Stimulated activated CD4-positive, alpha-beta T cell treated with anti-CD3 and anti-CD28 coated beads, Interleukin-1b, Interleukin-23, amount 100 ng/mL, for 24 hours (primary cell): ENCODE data around the gene ARFGAP2.

ENCODE experiments used
- DNase-seq, 4 experiments: peaks; one replicate each; pipeline ENCODE4 v3.0.0-alpha.2; 2020; ENCODE audit warnings: low read depth in 4 of 4, low spot score in 1 of 4

ARFGAP2 gene

DNA sequence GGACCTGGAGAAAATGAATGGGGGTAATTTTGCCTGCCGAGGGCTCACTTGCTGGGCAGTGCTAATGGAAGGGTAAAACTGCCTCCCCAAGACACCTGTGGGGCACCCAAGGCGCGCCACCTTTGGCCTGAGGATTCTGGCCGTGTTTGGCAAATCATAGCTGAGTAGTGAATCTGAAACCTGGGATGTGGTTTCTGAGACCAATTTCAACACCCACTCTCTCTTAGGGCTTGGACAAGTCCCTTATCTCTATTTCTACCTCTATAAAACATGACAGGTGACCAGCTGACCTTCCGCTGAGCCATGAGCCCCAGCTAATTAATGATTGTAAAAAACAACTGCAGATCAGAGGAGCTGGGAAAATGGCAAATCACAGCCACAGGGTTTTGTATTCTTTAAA is 11.0 kb upstream of the ARFGAP2 start:
- DNase-seq: no peak

DNA sequence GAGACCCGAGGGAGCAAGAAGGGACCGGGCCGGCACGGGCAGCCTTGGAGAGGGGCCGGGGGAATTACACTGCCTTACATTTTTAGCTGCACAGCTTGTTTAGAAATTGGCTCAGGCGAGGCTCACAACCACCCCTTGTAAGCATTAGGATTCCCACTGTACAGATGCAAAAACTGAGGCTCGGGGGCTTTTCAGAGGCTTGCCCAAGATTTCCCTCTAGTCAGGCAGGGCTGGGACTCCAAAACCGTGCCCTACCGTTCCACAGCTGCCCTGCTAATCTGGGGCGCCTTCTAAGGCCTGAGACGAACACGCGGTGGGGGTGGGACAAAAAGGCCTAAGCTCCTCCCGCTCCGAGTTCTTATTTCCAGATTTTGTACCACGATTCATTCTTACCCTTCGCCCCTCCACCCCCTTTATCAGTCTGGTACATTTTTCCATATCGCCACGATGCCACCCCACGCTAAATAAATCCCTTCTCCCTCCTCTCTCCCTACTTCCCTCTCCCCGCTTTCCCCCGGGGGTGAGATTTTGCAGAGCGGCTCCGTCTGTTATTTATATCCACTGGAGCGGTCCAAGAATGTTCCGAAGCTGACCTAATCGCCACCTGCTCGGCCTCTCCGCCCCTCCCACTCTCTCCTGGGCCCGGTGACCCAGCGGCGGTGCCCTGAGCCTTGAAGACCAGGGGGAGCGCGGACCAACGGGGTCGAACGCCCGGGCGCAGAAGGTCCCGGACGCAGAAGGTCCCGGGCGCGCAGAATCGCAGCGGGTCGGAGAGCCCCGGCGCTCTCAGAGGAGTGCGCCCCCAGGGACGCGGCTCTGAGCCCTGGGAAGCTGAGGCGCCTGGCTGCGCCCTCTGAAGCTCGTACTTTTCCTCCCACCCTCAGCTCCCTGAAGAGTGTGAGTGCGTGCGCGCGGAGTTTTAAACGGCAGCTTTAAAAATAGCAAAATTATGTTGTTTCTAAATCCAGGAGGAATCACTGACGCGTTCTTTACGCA is 10.3 kb upstream of the ARFGAP2 start:
- DNase-seq: peak in 1 of 4 experiments; percentile 51

DNA sequence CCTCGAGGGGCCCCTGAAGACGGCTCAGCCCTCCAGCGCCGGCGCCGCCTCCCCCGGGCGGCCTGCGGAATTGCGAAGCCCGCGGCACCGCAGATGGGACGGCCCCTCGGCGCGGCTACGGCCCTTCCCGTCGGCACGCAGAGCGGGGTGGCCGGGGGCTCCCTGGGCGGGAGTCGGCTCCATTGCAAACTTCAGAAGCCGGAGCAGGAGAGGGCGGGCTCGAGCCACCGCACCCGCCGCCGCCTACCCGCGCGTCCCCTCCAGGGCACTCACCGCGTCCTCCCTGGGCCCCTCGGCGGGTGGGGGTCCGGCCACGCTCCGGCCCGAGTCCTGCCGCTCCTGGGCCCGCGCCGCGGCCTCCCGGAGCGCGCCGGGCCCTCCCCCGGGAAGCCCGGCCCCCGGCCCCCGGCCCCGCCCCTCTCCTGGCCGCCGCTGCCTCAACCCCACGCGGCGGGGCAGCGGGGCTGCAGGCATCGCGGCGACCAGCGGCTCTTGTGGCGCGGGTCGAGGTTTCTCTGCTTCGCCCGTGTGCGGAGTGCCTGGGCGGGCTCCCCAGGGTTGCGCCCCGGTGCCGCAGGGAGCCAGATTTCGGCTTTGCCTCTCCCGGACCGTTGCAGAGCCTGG is 9.5 kb upstream of the ARFGAP2 start, which contains the start of gene PACSIN3:
PACSIN3 (minus strand) TSS at position 359 of the 624 bp plus-strand sequence. CDS start 3,707 bp downstream, outside the sequence.
- peak in 1 of 4 experiments; percentile 52 for DNase-seq

DNA sequence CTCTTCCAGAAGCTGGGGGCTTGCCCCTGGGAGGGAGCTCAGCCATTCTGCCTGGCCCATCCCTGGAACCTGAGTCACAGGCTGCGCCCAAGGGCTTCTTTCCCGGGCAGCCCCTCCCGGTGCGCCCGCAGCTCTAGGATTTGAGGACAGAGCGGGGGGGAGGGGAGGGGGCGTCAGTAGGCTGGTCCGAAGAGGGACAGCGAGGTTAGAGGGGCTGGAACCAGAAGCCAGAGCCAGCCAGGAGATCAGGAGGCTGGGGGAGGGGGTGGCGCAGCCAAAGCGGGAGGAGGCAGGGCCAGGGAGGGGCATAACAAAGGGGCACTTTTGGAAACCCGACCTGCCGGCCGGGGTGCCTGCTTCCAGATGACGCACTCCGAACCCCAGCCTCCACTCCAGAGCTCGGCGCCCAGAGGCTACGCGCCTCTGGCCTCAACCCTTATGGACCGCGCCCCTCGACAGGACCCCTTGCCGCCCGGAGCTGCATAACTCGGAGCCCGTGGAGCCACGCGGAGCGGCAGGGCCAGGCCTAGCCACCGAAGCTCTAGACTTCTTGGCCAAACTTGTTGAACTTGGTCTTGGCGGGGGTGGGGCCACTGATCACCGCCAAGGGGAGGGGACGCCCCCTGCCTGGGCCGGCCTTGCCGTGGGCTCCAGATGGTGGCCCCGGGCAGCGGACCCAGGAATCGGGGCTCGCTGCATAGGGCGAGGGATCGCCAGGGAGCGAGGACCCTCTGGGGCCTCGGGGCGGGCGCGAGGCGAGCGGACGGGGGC is 8.8 kb upstream of the ARFGAP2 start:
- no peak for DNase-seq

DNA sequence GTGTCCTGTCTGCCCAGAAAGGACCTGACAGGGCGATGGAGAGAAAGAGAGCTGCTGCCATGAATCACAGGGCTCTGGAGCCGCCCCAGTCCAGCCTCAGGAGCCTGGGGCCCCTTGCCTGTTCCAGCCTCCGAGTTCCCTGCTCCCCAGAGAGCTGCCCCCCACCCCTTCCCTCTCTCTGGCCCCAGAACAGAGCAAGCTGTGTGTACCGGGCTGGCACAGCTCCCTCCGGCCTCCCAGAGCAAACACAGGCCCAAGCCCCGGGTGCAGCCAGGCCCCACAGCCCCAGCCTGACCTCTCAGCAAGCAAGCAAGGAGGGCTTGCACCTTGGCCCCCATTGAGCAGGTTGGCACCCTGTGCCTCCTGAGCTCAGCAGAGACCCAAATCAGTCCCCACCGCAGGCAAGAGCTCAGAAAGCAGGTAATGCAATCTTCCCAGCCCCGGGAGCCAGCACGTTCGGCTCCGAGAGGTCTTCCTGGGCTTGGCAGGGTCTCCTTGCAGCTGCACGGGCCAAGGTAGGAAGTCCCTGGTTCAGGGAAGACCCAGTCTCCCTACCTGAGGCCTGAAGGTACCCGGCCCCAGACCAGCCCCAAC is 8.1 kb upstream of the ARFGAP2 start:
- DNase-seq: no peak

DNA sequence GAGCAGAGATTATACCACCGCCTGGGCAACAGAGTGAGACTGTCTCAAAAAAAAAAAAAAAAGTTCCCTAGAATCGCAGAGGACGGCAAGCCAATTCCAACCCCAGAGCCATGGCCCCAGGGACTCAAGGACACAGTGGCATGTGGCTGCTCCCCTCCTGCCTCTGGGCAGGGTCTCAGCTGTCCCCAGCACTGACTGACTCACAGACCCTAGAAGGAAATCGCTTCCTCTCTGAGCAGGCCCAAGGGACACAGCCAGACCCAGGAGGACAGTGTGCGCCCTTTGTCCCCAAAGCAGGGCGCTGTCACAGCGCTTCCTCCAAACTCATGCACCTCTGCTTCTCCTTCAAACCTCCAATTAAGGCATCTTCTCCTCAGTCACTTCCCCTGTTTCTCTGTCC is 7.3 kb upstream of the ARFGAP2 start:
- no peak for DNase-seq

GRCh38 chr11:47183031-47183856 is 6.6 kb upstream of the ARFGAP2 start:
- no peak for DNase-seq

GRCh38 chr11:47182380-47182779 is 5.7 kb upstream of the ARFGAP2 start:
- DNase-seq: no peak

GRCh38 chr11:47181271-47181670 is 4.6 kb upstream of the ARFGAP2 start:
- no peak for DNase-seq

- no peak for DNase-seq
These were observed 3.5 kb upstream of the ARFGAP2 start for GRCh38 chr11:47180006-47180787.

DNA sequence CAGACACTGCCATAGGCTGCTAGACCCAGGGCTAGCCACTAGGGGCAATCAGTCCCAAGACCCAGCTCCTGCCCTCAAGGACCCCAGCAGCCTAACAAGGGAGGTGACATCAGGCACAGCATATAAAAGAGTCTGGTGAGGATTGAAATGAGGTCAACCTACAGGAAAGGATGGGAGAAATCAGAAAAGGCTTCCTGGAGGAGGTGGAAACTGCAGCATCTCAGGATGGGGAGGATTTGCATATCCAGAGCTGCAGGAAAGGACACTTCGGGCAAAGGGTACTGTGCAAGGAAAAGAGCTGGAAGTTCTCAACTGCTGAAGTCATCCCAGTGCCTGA is 2.9 kb upstream of the ARFGAP2 start:
- no peak for DNase-seq

DNA sequence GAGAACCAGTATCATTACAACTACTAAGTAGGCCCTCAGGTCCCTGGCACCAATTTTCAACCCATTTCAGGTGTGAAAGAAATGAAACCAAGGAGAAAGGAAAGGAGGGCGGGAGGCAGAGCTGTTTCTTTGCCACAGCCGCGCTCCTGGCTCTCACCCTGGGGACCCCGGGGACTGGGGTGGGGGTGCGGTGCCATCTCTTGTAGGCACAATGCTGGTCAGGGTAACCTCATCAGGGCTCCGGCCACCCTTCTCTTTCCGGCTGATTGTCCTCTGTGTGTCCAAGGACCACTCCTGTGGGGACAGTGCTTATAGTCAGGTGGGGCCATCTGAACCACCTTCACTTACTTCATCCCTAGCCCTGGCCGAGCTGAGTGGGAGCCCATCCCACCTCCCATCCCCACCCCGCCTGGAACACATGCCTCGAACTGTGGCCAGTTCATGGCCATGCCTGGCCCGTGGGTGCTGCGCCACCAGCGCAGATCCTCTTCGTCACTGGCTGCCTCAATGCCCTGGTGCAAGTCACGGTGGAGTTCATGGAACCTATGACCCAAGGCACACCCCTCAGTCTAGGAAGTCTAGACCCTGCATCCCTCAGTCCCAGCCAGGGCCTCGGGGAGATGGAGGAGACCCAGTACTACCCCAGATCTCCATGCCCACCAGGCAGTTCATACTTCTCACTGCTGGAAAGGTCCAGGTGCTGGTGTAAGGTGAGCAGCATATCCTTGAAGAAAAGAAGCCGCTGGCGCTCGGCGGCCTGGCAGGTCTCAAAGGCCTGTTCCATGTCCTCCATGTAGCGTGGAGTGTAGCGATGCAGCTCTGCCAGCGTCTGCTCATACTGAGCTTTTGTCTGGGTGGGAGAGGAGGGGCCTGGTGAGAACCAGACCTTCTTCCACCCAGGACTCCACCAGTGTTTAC is 2.3 kb upstream of the ARFGAP2 start:
- no peak for DNase-seq

GRCh38 chr11:47178316-47178715 is 1.6 kb upstream of the ARFGAP2 start:
- DNase-seq: no peak

DNA sequence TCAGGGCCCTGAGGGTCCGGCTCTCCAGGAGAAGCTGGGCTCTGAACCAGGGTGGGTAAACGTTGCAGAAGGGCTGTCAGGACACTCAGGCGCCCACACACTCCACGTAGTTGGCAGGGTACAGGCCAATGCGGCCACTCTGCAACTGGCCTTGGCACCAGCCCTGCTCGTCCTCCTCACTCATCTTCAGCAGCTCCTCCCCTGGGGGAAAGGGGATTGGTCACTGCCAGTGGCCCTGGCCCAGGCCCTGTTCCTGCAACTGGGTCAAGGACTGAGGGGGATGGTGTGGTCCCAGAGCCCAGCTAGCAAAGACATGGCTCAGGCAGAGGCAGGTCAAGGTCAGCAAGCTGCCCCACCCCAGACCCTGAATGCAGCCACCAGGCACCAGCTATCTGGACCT is 1.2 kb upstream of the ARFGAP2 start:
- no peak for DNase-seq

DNA sequence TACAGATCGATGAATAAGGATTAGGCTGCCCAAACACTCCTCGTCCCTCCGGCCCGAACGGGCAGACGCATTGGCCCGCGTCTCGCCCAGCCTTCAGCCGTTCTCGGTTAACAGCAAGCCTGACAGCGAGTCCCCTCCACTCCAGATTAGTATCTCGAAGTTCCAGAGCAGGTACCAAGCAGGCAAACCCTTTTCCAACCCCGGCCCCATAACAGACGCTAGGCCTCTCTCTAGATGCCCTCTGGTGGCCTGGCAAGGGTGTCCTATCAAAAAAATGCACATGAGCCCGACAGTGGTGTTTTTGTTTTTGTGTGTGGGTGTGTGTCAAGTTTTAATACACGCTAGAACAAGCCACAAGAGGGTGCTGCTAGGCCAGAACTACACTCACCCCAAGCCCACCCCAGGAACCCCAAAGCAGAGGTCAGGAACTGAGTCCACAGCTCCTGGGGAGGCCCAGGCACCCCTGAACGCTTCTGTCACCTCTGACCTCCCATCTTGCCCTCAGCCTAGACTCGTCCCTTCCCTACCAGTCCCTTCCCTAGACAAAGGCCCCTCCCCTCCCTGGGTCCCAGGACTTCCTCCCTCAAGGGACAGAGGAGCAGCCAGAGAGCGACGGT is 658 bp upstream of the ARFGAP2 start:
- peak in 2 of 4 experiments; percentile 40 to 52 for DNase-seq

DNA sequence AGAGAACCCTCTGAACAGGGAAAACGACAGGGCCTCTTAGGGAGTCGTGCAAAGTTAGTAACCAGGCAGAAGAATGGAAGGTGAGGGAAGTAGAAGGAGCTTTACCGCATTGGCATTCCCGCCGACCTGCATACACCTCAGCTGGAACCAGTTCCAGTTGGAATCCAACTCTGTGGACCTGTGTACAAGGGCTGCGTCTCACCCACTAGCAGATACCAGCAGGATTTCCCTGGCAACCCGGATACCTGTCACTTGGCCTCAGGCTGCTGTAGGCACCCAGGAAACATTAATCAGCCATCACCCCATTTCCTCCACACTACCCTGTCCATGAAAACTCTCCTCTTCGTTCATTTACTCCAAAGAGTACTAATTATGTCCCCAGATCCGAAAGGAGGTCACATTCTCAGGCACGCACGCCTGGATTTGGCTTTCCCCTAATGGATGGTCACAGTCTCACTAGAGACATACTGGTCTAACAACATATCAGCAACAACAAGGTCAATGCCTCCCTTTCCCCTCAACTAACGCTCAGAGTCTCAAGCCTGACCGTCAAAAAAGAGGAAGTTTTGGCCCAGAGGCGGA is 842 bp downstream of the ARFGAP2 start:
- no peak for DNase-seq

GRCh38 chr11:47172740-47173336 is 3.8 kb downstream of the ARFGAP2 start:
- DNase-seq: no peak
